Stimulated activated CD4-positive, alpha-beta T cell treated with anti-CD3 and anti-CD28 coated beads, Interleukin-2, amount 100 ng/mL, for 48 hours (primary cell): ENCODE measurements around the gene NFILZ.
A peak's percentile ranks its signal among the peaks of the same experiment; 100 is the strongest.

Source experiments
- DNase-seq, 2 donors: peaks; one replicate each; pipeline ENCODE4 v3.0.0-alpha.2; 2020

Gene NFILZ

GRCh38 chr19:8643860-8644653 is 13.6 kb downstream of the NFILZ start:
- no peak for DNase-seq

GRCh38 chr19:8648240-8648639 is 17.8 kb downstream of the NFILZ start:
- DNase-seq: no peak

- DNase-seq: peak; percentile 67 to 72
Observed at GRCh38 chr19:8654591-8655339, 24.3 kb downstream of the NFILZ start.

GRCh38 chr19:8655340-8655709 is 24.9 kb downstream of the NFILZ start:
- DNase-seq: no peak

GRCh38 chr19:8657869-8658268 is 27.4 kb downstream of the NFILZ start:
- DNase-seq: no peak

- DNase-seq: no peak
Observed at GRCh38 chr19:8659905-8660304, 29.5 kb downstream of the NFILZ start.

GRCh38 chr19:8662263-8662662 is 31.8 kb downstream of the NFILZ start:
- DNase-seq: no peak

GRCh38 chr19:8663920-8664670 is 33.7 kb downstream of the NFILZ start:
- peak in 1 of 2 donors; percentile 24 for DNase-seq

GRCh38 chr19:8664671-8665057 is 34.2 kb downstream of the NFILZ start:
- DNase-seq: no peak

- DNase-seq: no peak
Observed at GRCh38 chr19:8665468-8666213, 35.2 kb downstream of the NFILZ start.

GRCh38 chr19:8666814-8667405 is 36.5 kb downstream of the NFILZ start:
- no peak for DNase-seq

- no peak for DNase-seq
Observed at GRCh38 chr19:8673276-8673891, 43.0 kb downstream of the NFILZ start.

GRCh38 chr19:8675066-8675465 is 44.6 kb downstream of the NFILZ start:
- DNase-seq: no peak

GRCh38 chr19:8678244-8678807 is 47.9 kb downstream of the NFILZ start:
- no peak for DNase-seq
